ENCODE data around the gene WIPF1. TPM values are rescaled to one million over a fixed set of nuclear protein-coding genes. Genes with fewer than 3 reads are reported as not detected.
A peak's percentile ranks its signal among the peaks of the same experiment; 100 is the strongest.

WIPF1 gene
- total RNA-seq, 3 donors from 2014 or later, result 15.3 to 56.6 (median 28.9) TPM

DNA sequence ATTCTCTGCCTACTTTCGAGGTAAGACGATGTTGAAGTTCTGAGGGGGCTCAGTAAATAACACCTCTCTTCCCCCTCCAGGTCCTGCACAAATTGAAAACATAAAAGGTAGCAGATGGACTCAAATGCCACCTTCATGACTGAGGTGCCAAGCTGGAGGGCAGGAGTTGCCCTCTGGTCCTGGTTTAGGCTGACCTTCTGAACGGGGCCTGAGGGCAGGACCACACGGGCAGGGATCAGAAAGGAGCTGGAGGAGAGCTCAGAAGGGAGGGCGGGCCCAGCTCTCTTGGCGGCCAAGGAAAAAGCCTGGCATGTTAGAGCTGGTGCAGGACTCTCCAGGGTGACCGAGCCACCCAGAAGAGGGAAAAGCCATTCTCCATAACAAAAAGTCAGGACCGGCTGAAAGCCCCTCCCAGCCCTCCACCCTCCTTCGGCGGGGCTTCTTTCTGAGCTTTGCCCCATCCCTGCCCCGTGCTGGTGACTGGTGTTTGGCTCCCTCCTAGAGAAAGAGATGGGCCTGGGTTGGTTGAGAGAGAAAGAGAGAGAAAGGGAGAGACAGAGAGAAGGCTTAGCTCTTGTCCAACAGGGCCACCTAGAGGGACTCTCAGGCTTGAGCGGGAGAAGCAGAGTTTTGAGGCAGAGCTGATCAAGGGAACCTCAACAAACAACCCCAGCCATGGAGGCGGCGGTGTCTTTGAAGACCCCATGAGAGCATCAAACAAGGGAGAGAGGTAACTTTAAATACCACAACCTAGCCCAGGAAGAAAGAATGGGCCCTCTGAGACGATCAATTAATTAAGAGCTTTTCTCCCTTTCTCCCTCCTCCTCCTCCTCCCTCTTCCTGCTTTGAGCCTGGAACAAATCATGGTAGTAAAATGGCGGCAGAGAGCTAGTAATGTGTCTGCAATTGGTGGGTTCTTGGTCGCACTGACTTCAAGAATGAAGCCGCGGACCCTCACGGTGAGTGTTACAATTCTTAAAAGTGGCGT is 50.8 kb downstream of the WIPF1 start:
- no peak overlapping the region for H3K4me3 ChIP-seq
- no peaks in the 10 kb centered on the region for H3K9me3 ChIP-seq
- peak in 1 of 3 donors; percentile 16 for DNase-seq
- TF ChIP-seq, protein P1, sequence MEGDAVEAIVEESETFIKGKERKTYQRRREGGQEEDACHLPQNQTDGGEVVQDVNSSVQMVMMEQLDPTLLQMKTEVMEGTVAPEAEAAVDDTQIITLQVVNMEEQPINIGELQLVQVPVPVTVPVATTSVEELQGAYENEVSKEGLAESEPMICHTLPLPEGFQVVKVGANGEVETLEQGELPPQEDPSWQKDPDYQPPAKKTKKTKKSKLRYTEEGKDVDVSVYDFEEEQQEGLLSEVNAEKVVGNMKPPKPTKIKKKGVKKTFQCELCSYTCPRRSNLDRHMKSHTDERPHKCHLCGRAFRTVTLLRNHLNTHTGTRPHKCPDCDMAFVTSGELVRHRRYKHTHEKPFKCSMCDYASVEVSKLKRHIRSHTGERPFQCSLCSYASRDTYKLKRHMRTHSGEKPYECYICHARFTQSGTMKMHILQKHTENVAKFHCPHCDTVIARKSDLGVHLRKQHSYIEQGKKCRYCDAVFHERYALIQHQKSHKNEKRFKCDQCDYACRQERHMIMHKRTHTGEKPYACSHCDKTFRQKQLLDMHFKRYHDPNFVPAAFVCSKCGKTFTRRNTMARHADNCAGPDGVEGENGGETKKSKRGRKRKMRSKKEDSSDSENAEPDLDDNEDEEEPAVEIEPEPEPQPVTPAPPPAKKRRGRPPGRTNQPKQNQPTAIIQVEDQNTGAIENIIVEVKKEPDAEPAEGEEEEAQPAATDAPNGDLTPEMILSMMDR (IDR thresholded peaks at IDR 0.05), result no peak
- no peaks in the 10 kb centered on the region for H3K4me1 ChIP-seq (ENCODE audit: low read depth)
- H3K36me3 ChIP-seq (ENCODE audit: low read depth), result no peaks in the 10 kb centered on the region
- peak; percentile 72 for ATAC-seq
- intact Hi-C loops (cut with DNase I, micrococcal nuclease), result no loop called here

DNA sequence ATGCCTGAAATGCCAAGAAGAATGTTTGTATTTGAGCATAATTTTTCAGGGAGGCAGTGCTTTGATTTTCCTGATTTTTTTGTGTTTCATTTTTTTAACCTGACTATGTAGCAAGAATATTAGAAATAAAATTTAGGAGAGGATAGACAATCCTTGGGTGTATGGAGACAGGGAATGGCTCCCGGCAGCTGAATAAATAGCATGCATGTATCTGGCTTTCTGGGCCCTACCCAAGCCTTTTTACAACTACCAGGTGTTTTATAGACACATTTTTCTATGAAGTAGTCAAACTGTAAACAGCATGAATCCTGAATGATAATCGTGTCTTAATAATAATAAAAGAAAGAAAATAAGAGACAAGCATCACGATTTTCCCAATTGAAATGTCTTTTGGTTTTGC is 52.4 kb downstream of the WIPF1 start:
- Histone ChIP-seq H3K9me3 (no peaks in the 10 kb centered on the region), H3K4me1 (ENCODE audit: low read depth) (no peaks in the 10 kb centered on the region), H3K4me3 (no peak overlapping the region), H3K36me3 (ENCODE audit: low read depth) (no peaks in the 10 kb centered on the region)
- DNase-seq (no peak), ATAC-seq (peak; percentile 70)
- intact Hi-C loops (cut with DNase I, micrococcal nuclease), result no loop called here
- TF ChIP-seq, protein P1 (IDR thresholded peaks at IDR 0.05), result no peak

DNA sequence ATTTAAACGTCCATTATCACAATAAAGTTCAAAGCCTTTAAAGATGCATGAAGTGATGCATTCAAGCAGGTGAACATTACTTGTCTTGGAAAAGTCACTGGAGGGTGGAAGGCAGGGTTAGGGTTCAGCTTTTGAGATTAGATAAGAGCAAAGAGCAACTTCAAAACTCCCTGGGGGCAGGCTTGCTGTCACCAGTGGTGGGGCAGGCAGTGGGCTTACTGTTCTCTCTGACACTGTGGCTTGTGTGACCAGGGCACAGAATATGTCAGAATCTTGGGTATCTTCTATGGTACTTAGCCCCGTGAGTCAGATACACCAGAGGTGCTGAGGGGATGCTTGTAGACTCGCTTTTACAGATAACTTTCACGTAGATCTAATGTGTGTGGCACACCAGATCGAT is 52.8 kb downstream of the WIPF1 start:
- DNase-seq, result no peak
- Histone ChIP-seq H3K4me1 (ENCODE audit: low read depth) (no peaks in the 10 kb centered on the region), H3K36me3 (ENCODE audit: low read depth) (no peaks in the 10 kb centered on the region), H3K4me3 (no peak overlapping the region), H3K9me3 (no peaks in the 10 kb centered on the region)
- TF ChIP-seq, protein P1 (IDR thresholded peaks at IDR 0.05), result no peak
- intact Hi-C loops (cut with DNase I, micrococcal nuclease), result no loop called here
- ATAC-seq, result no peak

DNA sequence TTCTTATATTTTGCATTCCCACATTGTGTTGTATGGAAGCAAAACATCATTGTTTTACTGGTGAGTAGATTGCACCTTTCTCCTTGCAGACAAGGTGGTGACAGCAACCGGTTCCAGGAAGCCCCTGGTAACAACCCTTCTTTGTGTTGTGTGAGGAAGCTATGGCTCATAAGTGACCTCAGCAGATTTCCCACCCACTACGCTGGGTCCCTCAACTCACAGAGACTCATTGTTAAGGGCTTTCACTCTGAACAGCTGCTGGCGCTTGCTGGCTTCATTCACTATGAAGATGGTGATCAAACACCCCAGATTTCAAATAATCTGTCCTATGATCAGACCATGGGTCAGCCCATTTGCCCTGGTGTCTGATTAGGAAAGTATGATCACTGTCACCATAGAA is 53.4 kb downstream of the WIPF1 start:
- H3K36me3 ChIP-seq (ENCODE audit: low read depth), result no peaks in the 10 kb centered on the region
- no peaks in the 10 kb centered on the region for H3K4me1 ChIP-seq (ENCODE audit: low read depth)
- TF ChIP-seq, protein P1 (IDR thresholded peaks at IDR 0.05), result no peak
- intact Hi-C loops (cut with DNase I, micrococcal nuclease), result no loop called here
- no peak for ATAC-seq
- no peaks in the 10 kb centered on the region for H3K9me3 ChIP-seq
- DNase-seq, result no peak
- H3K4me3 ChIP-seq, result no peak overlapping the region

DNA sequence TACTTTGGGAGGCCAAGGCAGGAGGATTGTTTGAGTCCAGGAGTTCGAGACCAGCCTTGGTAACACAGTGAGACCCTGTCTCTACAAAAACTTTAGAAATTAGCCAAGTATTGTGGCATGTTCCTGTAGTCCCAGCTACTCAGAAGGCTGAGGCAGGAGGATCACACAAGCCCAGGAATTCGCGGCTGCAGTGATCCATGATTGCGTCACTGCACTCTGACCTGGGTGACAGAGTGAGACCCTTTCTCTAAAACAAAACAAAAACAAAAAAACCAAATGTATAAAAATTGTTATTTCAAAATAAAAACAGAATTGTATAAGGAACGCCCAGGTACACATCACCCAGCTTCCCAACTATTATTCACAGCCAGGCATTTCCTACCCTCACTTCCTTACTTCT is 56.7 kb downstream of the WIPF1 start:
- Histone ChIP-seq H3K4me3 (no peak overlapping the region), H3K36me3 (ENCODE audit: low read depth) (no peaks in the 10 kb centered on the region), H3K4me1 (ENCODE audit: low read depth) (no peaks in the 10 kb centered on the region), H3K9me3 (no peaks in the 10 kb centered on the region)
- DNase-seq (no peak), ATAC-seq (no peak)
- intact Hi-C loops (cut with DNase I, micrococcal nuclease), result no loop called here
- TF ChIP-seq, protein P1 (IDR thresholded peaks at IDR 0.05), result no peak

Data from mucosa of descending colon (tissue), 3 donors.